ENCODE measurements around the gene KRTAP5-8.
"Not testable (repeated sequence)": the region's sequence is repeated elsewhere in the genome, so short reads cannot be mapped to it uniquely, and the experiment has no call there.

GRCh38 chr11:71571101-71571850 lies 33.5 kb downstream of the KRTAP5-8 start:
- not testable (repeated sequence) for TF ChIP-seq POLR2A (IDR thresholded peaks at IDR 0.05; ENCODE audit: low read depth, low read length); EZH2 (IDR thresholded peaks at IDR 0.05; ENCODE audit: borderline replicate concordance, low read depth, low read length, severe bottlenecking); CTCF (IDR thresholded peaks at IDR 0.05; ENCODE audit: extremely low read depth in 1 of 2, insufficient read depth in 1 of 2, low read depth in 1 of 2, low read length in 2 of 2); POLR2AphosphoS5 (IDR thresholded peaks at IDR 0.05; ENCODE audit: insufficient read depth, low read depth, low read length); JUN (IDR thresholded peaks at IDR 0.05; ENCODE audit: borderline replicate concordance, insufficient read depth, insufficient read length, low read depth); FOS (IDR thresholded peaks at IDR 0.05; ENCODE audit: borderline replicate concordance, insufficient read depth, low read length); MYC (IDR thresholded peaks at IDR 0.05; ENCODE audit: low read depth, low read length)
- TF ChIP-seq, protein P1, sequence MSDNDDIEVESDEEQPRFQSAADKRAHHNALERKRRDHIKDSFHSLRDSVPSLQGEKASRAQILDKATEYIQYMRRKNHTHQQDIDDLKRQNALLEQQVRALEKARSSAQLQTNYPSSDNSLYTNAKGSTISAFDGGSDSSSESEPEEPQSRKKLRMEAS (IDR thresholded peaks at IDR 0.05; ENCODE audit: insufficient read depth, insufficient read length) = not testable (repeated sequence)
